Cardiac fibroblast (primary cell): Measurements from ENCODE around the gene XYLT1.

Experiments
- DNase-seq, 2 donors: peaks; one replicate each; pipeline versions ENCODE4 v3.0.0 to v3.0.0-alpha.2; 2010; ENCODE audit warnings: low read depth in 2 of 2
- H3K4me3 ChIP-seq, 2 donors: replicated peaks in 1 of 2; 1 replicate in 1 of 2; 2 replicates in 1 of 2; pipeline ENCODE4 v1.5.1; 2011; ENCODE audit warnings: low read depth in 2 of 2, low read length in 2 of 2, mild to moderate bottlenecking in 2 of 2, moderate library complexity in 1 of 2
- TF ChIP-seq, protein P1 (sequence below): IDR thresholded peaks from one replicate; pipeline ENCODE4 v1.5.1; 2011; ENCODE audit warnings: low read depth, mild to moderate bottlenecking, low read length, inconsistent platforms

Gene XYLT1

DNA sequence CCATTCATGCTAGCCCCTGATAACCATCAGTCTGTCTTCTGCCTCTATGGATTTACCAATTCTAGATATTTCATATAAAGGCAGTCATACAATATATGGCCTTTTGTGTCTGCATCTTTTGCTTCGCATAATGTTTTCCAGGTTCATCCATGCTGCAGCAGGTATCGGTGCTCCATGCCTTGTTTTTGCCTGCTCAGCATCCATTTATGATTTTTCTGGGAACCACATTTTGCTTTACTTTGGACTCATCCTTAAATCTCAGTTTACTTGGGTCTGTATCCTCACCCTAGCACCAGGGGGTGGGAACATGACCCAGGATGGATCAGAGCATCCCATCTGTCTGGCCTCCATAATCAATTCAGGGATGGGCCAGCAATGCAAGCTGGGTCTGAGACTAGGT, 325.7 kb downstream of the XYLT1 start:
- H3K4me3 ChIP-seq, result no peak overlapping the region
- no peak for DNase-seq
- TF ChIP-seq, protein P1, sequence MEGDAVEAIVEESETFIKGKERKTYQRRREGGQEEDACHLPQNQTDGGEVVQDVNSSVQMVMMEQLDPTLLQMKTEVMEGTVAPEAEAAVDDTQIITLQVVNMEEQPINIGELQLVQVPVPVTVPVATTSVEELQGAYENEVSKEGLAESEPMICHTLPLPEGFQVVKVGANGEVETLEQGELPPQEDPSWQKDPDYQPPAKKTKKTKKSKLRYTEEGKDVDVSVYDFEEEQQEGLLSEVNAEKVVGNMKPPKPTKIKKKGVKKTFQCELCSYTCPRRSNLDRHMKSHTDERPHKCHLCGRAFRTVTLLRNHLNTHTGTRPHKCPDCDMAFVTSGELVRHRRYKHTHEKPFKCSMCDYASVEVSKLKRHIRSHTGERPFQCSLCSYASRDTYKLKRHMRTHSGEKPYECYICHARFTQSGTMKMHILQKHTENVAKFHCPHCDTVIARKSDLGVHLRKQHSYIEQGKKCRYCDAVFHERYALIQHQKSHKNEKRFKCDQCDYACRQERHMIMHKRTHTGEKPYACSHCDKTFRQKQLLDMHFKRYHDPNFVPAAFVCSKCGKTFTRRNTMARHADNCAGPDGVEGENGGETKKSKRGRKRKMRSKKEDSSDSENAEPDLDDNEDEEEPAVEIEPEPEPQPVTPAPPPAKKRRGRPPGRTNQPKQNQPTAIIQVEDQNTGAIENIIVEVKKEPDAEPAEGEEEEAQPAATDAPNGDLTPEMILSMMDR, result no peak

DNA sequence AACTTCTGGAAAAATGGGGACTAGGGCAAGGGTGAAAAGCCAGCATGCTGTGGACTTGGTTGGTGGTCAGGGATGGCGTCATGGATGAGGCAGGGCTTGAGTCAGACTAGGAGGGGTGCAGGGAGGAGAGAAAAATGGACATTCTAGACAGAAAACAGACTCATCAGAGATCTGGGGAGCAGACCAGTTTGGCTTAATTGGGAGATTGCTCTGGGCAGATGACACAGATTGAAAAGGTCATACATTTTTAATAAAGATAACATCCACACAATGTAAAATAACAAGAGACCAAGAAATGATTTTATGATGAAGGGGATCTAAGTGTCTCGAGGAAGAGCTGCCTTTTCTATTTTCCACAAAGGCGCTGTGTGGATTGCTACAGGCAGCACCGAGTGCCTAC, 326.3 kb downstream of the XYLT1 start:
- TF ChIP-seq, protein P1, result no peak
- DNase-seq, result no peak
- H3K4me3 ChIP-seq, result no peak overlapping the region

DNA sequence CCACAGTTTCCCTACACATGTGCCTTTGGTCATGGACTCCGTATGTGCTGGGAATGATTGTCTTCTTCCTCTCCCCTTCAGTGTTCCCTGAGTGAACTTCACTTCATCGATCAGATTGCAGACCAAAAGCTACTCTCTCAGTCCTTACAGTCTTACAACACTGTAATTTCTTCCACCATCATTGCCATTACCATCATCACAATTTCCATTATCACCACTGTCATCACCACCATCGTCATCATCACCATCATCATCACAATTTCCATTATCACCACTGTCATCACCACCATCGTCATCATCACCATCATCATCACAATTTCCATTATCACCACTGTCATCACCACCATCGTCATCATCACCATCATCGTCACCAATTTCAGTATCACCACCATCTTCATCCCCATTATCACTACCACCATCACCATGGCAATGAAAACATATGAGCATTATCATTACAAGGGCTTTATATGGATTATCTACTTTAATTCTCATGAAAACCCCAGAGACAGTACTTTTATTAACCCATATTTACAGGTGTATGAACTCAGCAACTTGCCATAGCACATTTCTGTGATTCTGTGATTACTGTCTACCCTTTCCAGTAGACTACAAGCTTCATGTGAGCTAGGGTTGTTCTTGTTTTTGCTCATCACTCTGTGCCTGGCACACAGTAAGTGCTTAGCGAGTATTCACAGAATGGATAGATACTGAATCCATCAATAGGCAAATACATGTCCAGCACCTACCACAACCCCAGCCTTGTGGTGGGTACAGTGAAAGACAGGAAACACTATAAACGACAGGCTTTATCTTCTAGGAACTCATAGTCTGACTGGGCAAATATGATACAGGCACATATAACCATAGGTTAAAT, 327.0 kb downstream of the XYLT1 start:
- TF ChIP-seq, protein P1, result no peak
- H3K4me3 ChIP-seq, result no peak overlapping the region
- DNase-seq, result no peak

DNA sequence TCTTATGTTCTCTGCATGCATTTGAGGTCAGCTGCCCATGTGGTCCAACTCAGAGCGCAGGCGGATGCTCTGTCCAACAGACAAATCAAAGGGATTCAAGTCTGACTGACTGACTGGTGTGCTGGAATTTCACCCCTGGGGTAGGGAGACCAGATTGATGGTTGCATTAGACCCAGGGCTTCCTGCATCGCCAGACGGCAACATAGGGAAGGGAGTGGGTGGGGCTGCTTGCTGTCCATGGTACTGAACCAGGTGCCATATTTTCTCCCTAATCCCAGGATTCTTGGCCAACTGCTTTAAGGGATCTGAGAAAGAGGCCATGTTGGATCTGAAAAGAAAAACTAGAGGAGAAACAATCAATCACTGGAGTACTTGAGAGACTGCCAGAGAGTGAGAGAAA, 332.0 kb downstream of the XYLT1 start:
- TF ChIP-seq, protein P1, result no peak
- peak in 1 of 2 donors; percentile 5 for DNase-seq
- H3K4me3 ChIP-seq, result no peak overlapping the region

DNA sequence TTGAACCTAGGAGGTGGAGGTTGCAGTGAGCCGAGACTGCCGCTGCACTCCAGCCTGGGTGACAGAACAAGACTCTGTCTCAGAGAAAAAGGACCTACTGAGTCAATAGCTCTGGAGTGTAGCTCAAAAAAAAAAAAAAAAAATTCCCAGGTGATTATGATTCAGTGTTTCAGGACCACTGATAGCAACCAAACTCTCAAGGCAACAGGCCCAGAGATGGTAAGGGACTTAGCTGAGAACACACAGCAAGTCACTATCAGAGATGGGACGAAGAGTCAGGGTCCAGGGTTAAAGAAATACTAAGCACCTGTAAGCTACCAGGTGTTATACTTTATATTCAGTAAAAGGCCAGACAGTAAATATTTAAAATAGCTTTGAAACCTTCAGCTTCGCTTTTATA, 335.3 kb downstream of the XYLT1 start:
- DNase-seq, result no peak
- no peak overlapping the region for H3K4me3 ChIP-seq
- TF ChIP-seq, protein P1, result no peak

DNA sequence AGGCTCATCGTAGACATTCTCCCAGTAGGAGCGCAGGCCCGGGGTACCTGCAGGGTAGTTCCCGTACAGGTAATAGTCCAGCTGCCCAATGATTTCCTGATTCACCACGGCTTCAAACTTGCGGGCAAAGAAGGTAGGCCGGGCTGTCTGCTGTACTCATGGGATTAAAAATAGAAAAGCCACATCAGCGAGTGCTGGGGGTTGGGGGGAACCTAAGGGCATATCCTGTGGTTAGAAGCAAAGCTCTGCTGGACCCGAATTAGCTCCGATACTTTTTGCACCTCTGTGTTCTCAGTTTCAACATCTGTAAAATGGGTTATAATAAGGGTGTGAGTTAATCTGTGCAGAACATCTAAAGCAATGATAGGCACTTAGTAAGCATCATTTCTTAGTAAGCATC, 336.2 kb downstream of the XYLT1 start:
- H3K4me3 ChIP-seq, result no peak overlapping the region
- TF ChIP-seq, protein P1, result no peak
- DNase-seq, result no peak

DNA sequence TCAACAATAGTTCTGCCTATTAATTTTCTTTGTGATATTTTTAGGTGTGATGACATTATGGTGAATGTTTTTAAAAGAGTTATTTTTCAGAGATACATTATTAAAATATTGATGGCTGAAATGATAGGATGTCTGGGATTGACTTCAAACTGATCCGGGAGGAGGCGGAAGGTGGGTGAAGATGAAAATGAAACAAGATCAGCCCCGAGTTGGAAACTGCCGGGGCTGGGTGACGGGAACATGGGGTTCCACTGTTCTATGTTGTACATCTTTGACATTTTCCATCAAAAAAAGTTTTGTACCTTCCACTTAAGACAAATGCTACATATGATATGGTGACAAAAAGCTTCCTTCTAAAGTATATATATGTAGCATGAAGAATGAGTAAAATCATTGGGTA, 336.9 kb downstream of the XYLT1 start:
- no peak overlapping the region for H3K4me3 ChIP-seq
- no peak for DNase-seq
- TF ChIP-seq, protein P1, result no peak
